HG03060 (cell line): ENCODE measurements around the gene LMLN.
"Not testable (repeated sequence)": the region's sequence is repeated elsewhere in the genome, so short reads cannot be mapped to it uniquely, and the experiment has no call there.

Source experiments
- ATAC-seq: cut with Tn5 transposase; IDR thresholded peaks from one replicate; pipeline ENCODE4 v1.9.1; 2021; ENCODE audit warnings: low read depth, moderate number of reproducible peaks; ENCODE audit not compliant: unreplicated experiment

Gene LMLN

DNA sequence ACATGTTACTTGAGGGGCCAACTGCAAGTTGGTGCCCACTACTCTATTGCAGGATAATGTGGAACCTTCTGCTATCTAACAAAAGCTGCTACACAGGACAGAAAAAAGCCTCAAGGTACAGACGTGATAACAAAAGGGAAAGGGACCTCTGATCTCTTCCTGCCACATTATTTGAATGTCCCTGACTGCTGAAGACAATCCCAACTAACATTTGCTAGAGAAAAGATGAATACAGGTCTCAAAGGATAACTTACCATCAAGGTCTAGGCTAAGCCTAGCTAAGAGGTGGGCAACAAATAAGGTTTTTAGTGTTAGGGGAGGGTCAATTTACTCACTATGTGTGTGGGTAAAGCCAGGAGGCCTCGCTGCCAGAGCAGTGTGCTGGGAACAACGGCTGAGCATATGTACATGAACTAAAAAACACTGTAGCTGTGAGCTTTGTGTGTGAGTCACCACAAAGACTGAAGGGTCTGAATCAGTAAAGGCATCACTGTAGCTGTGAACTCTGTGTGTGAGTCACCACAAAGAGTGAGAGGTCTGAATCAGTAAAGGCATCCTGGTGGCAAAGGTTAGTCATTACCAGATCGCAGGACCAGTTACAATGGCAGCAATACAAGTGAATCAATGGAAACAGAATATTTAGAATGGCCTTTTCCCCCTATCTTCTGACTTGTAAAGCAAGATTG, 111.7 kb downstream of the LMLN start:
- ATAC-seq: peak; percentile 99

GRCh38 chr3:198076722-198077308, 116.8 kb downstream of the LMLN start:
- no peak for ATAC-seq

- no peak for ATAC-seq
Measured at GRCh38 chr3:198079771-198080520, 119.9 kb downstream of the LMLN start.

DNA sequence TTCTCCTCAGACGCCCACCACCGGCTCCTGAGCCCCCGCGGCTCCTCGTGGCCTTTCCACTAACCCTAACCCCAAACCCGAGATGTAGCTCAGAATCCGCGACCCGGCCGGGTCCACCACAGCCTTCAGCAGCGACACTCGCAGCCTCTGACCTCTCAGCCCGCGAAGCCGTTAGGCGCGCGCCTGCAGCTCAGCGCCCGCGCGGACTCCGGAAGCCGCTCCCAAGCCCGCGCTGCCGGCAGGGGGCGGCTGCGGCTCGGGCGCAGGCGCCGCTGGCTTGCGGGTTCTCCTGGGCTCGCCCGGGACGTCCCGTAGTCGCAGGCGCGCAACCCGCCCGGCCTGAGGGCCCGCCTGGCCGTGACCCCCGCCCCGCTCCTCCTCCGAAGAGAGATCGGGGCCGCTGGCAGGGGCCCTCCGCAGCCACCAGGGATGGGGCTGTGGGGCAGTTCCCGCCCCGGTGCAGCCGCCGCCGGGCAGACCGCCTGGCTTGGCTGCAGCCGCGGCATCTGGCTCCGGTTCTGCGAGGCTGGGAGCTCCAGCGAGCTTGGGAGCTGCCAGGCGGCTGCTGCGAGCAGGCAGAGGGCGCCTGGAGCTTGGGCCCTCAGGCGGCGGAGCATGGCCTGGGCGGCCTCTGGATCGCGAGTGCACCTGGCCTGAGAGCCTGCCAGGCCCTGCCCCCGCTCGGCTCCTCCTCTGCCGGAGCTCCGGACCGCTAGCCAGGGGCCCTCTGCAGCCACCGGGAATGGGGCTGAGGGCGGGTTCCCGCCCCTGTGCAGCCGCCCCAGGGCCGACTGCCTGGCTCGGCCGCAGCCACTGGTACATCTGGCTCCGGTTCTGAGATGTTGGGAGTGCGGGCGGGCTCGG, 120.7 kb downstream of the LMLN start:
- ATAC-seq: no peak

GRCh38 chr3:198081421-198081844, 121.4 kb downstream of the LMLN start:
- no peak for ATAC-seq

DNA sequence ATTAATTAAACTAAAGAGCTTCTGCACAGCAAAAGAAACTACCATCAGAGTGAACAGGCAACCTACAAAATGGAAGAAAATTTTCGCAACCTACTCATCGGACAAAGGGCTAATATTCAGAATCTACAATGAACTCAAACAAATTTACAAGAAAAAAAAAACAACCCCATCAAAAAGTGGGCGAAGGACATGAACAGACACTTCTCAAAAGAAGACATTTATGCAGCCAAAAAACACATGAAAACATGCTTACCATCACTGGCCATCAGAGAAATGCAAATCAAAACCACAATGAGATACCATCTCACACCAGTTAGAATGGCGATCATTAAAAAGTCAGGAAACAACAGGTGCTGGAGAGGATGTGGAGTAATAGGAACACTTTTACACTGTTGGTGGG, 122.2 kb downstream of the LMLN start:
- not testable (repeated sequence) for ATAC-seq

DNA sequence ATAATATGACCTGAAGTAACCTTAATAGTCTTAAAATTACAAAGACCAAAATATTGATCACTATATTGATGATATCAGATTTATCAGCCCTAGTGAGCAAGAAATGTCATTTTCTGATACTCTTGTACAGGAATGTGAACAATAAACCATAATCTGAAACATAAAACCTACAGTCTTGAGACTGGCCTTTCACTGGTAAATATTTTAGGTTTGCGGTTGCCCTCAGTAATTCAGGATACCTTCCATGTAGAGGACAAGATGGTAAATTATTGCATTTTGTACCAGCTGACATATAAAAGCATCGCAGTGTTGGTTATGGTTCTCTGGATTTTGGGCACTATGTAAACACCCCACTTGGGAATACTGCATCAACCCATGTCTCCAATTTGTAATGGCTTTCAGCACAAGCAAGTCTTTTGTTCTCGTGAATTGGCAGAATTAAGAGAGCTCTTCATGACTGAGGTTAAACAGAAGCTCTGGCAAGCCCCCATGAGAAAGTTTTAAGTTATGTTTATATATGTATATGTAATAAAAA, 128.5 kb downstream of the LMLN start:
- no peak for ATAC-seq

- ATAC-seq: no peak
Measured at GRCh38 chr3:198090795-198091332, 130.8 kb downstream of the LMLN start.

GRCh38 chr3:198092276-198092675, 132.3 kb downstream of the LMLN start:
- no peak for ATAC-seq

DNA sequence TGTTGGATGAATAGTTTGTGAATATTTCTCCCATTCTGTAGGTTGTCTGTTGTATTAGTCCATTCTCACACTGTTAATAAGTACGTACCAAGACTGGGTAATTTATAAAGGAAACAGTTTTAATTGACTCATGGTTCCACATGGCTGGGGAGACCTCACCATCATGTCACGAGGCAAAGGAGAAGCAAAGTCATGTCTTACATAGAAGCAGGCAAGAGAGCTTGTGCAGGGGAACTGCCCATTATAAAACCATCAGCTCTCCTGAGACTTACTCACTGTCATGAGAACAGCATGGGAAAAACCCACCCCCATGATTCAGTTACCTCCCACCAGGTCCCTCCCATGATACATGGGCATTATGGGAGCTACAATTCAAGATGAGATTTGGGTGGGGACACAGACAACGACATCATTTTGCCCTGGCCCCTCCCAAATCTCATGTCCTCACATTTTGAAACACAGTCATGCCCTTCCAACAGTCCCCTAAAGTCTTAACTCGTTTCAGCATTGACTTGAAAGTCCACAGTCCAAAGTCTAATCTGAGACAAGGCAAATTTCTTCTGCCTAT, 133.2 kb downstream of the LMLN start:
- no peak for ATAC-seq
